ENCODE results near the gene PNCK. TPM values are rescaled to one million over a fixed set of nuclear protein-coding genes. Genes with fewer than 3 reads are reported as not detected.

Gene PNCK
- total and polyA plus RNA-seq, 10 of the 15 experiments (the other 5 are each of a cell fraction or from before 2014, with no cell fraction given), result 0.21 to 0.67 (median 0.54) TPM; not detected in 7

GRCh38 chrX:153635388-153635787 lies 38.2 kb downstream of the PNCK start:
- no peak for FAIRE-seq
- SMC1A ChIA-PET (ENCODE audit: uncharacterized antibody, unreplicated experiment), result no interaction called here
- Histone ChIP-seq H3K36me3 (ENCODE audit: control insufficient read depth in 2 of 2, insufficient read depth in 2 of 2, low read length in 1 of 2) (no peaks in the 10 kb centered on the region), H3K9me3 (replicated peaks; ENCODE audit: control insufficient read depth, insufficient read depth, low read length) (no peaks in the 10 kb centered on the region), H3K27ac (ENCODE audit: control insufficient read depth, insufficient read depth) (no peak overlapping the region), H4K20me1 (ENCODE audit: control insufficient read depth, insufficient read depth) (no peaks in the 10 kb centered on the region), H3K4me3 (no peak overlapping the region), H2AFZ (ENCODE audit: control insufficient read depth, low read depth, low read length) (no peak overlapping the region), H3K9ac (ENCODE audit: control insufficient read depth, insufficient read depth, low read length) (no peak overlapping the region), H3K4me1 (ENCODE audit: control insufficient read depth, insufficient read depth, low read length) (no peaks in the 10 kb centered on the region), H3K27me3 (replicated peaks in 1 of 2; ENCODE audit: control insufficient read depth in 2 of 2, insufficient read depth in 2 of 2, low read length in 1 of 2) (0 out of 4 replicates have a peak, but pooled peaks cover 0 to 2% of the 10 kb centered on the region in 2 experiments), H3K79me2 (ENCODE audit: control insufficient read depth, insufficient read depth, low read length) (no peaks in the 10 kb centered on the region), H3K4me2 (ENCODE audit: control insufficient read depth, insufficient read depth) (no peak overlapping the region)
- WGBS (ENCODE audit: insufficient coverage, insufficient replicate concordance, low lambda C conversion rate, missing lambda C conversion rate), result 34% methylated on average over 6 of the region's 6 CpGs
- no peak for DNase-seq (ENCODE audit: low read depth, low spot score)
- TF ChIP-seq SRF (IDR thresholded peaks at IDR 0.05; ENCODE audit: low read depth in 2 of 2, low read length in 2 of 2), result no peak
- TF ChIP-seq ASH2L (IDR thresholded peaks at IDR 0.05; ENCODE audit: borderline replicate concordance, low read depth), result no peak
- no peak for TF ChIP-seq IRF4 (IDR thresholded peaks at IDR 0.05; ENCODE audit: low read depth, low read length)
- CTCF ChIA-PET, result no interaction called here
- intact Hi-C loops (cut with micrococcal nuclease; ENCODE audit: unreplicated experiment) (no loop called here), in situ Hi-C loops (cut with MboI) (no loop called here)
- BruUV-seq (replicated peaks), result no TSS peak
- no peak for ATAC-seq
- RAD21 ChIA-PET (ENCODE audit: unreplicated experiment), result no interaction called here
- POLR2A ChIA-PET, result no interaction called here

GRCh38 chrX:153634832-153635231 lies 38.8 kb downstream of the PNCK start:
- in situ Hi-C loops (cut with MboI) (no loop called here), intact Hi-C loops (cut with micrococcal nuclease; ENCODE audit: unreplicated experiment) (no loop called here)
- H3K4me3 ChIP-seq, result no peak overlapping the region
- ChIA-PET RAD21 (ENCODE audit: unreplicated experiment) (no interaction called here), CTCF (no interaction called here), POLR2A (no interaction called here), SMC1A (ENCODE audit: uncharacterized antibody, unreplicated experiment) (no interaction called here)
- FAIRE-seq (no peak), ATAC-seq (no peak), DNase-seq (ENCODE audit: low read depth, low spot score) (no peak)
- 63% methylated on average over 15 of the region's 15 CpGs for WGBS (ENCODE audit: insufficient coverage, insufficient replicate concordance, low lambda C conversion rate, missing lambda C conversion rate)
- no peaks in the 10 kb centered on the region for H3K4me1 ChIP-seq (ENCODE audit: control insufficient read depth, insufficient read depth, low read length)
- H4K20me1 ChIP-seq (ENCODE audit: control insufficient read depth, insufficient read depth), result no peaks in the 10 kb centered on the region
- no peak overlapping the region for H3K27ac ChIP-seq (ENCODE audit: control insufficient read depth, insufficient read depth)
- no TSS peak for BruUV-seq (replicated peaks)
- H3K4me2 ChIP-seq (ENCODE audit: control insufficient read depth, insufficient read depth), result no peak overlapping the region
- no peak overlapping the region for H2AFZ ChIP-seq (ENCODE audit: control insufficient read depth, low read depth, low read length)
- no peak overlapping the region for H3K9ac ChIP-seq (ENCODE audit: control insufficient read depth, insufficient read depth, low read length)
- TF ChIP-seq TCF3 (IDR thresholded peaks at IDR 0.05; ENCODE audit: borderline replicate concordance, insufficient read depth, low read depth, low read length) (no peak), EED (IDR thresholded peaks at IDR 0.05; ENCODE audit: low read depth) (no peak), YY1 (IDR thresholded peaks at IDR 0.05; ENCODE audit: low read depth, low read length) (no peak), SUZ12 (IDR thresholded peaks at IDR 0.05; ENCODE audit: unreplicated experiment) (no peak), IRF5 (IDR thresholded peaks at IDR 0.05; ENCODE audit: borderline replicate concordance) (no peak), EP300 (IDR thresholded peaks at IDR 0.05; ENCODE audit: borderline replicate concordance in 1 of 2, control insufficient read depth in 1 of 2, low read depth in 2 of 2, low read length in 2 of 2) (no peak), RELB (IDR thresholded peaks at IDR 0.05; ENCODE audit: low read depth) (no peak), ZBED1 (IDR thresholded peaks at IDR 0.05; ENCODE audit: borderline replicate concordance) (no peak), ZNF24 (IDR thresholded peaks at IDR 0.05) (no peak), RCOR1 (conservative IDR thresholded peaks at IDR 0.05; ENCODE audit: low read depth, low read length) (no peak)
- H3K27me3 ChIP-seq (replicated peaks in 1 of 2; ENCODE audit: control insufficient read depth in 2 of 2, insufficient read depth in 2 of 2, low read length in 1 of 2), result 0 out of 4 replicates have a peak, but pooled peaks cover 0 to 2% of the 10 kb centered on the region in 2 experiments
- no peaks in the 10 kb centered on the region for H3K79me2 ChIP-seq (ENCODE audit: control insufficient read depth, insufficient read depth, low read length)
- H3K36me3 ChIP-seq (ENCODE audit: control insufficient read depth in 2 of 2, insufficient read depth in 2 of 2, low read length in 1 of 2), result no peaks in the 10 kb centered on the region
- H3K9me3 ChIP-seq (replicated peaks; ENCODE audit: control insufficient read depth, insufficient read depth, low read length), result no peaks in the 10 kb centered on the region
